H1 (cell line): Measurements from ENCODE around the gene NEK10. TPM values are rescaled to one million over a fixed set of nuclear protein-coding genes. Genes with fewer than 3 reads are reported as not detected.

Experiments used
- CTCF ChIA-PET: fragments of 300-600 bp; sonication (Branson Sonifier 250); formaldehyde crosslinking; loops from one replicate; lab custom pipeline; 2021; ENCODE audit not compliant: partially characterized antibody; lab: Charles Lee
- POLR2A ChIA-PET: fragments of 300-600 bp; sonication (Branson Sonifier 250); formaldehyde crosslinking; loops from one replicate; lab custom pipeline; 2021; ENCODE audit warnings: inconsistent platforms; ENCODE audit not compliant: partially characterized antibody; lab: Charles Lee
- DNase-seq, 2 experiments: peaks; one replicate each; pipeline versions ENCODE4 v3.0.0 to v3.0.0-alpha.2; 2010 to 2022; ENCODE audit warnings: low spot score in 2 of 2, low read depth in 1 of 2, mixed read lengths in 1 of 2
- FAIRE-seq: peaks from 2 replicates; lab custom pipeline; 2011; peaks lifted over from hg19 to GRCh38; lab: Jason Lieb, UNC
- H2AFZ ChIP-seq: 2 replicates; pipeline ENCODE4 v1.8.1; 2012; ENCODE audit warnings: low read length, inconsistent platforms
- H2AK5ac ChIP-seq: 2 replicates; pipeline ENCODE4 v1.6.1; 2013; ENCODE audit warnings: low read depth, low read length
- H2BK120ac ChIP-seq: replicated peaks from 2 replicates; pipeline ENCODE3; 2013; ENCODE audit warnings: low read depth, low read length, inconsistent platforms
- H2BK12ac ChIP-seq: 2 replicates; pipeline ENCODE4 v1.6.1; 2013; ENCODE audit warnings: low read depth, low read length
- H2BK15ac ChIP-seq: 2 replicates; pipeline ENCODE4 v1.6.1; 2013; ENCODE audit warnings: low read length
- H2BK20ac ChIP-seq: 2 replicates; pipeline ENCODE4 v1.6.1; 2013; ENCODE audit warnings: low read length
- H2BK5ac ChIP-seq: 2 replicates; pipeline ENCODE4 v1.6.1; 2013; ENCODE audit warnings: low read depth, low read length
- H3K14ac ChIP-seq: 2 replicates; pipeline ENCODE4 v1.6.1; 2013; ENCODE audit warnings: inconsistent platforms; ENCODE audit not compliant: insufficient read length
- H3K18ac ChIP-seq: 2 replicates; pipeline ENCODE4 v1.6.1; 2013; ENCODE audit warnings: low read length; ENCODE audit errors: extremely low read depth
- H3K23ac ChIP-seq: 2 replicates; pipeline ENCODE4 v1.6.1; 2013; ENCODE audit warnings: inconsistent platforms; ENCODE audit not compliant: insufficient read length
- H3K23me2 ChIP-seq: 2 replicates; pipeline ENCODE4 v1.6.1; 2013; ENCODE audit warnings: low read depth, low read length
- H3K27ac ChIP-seq: 2 replicates; pipeline ENCODE4 v1.6.1; 2011; ENCODE audit warnings: low read depth, low read length, inconsistent platforms
- H3K27me3 ChIP-seq, 4 experiments: replicated peaks in 1 of 4; 1 replicate in 1 of 4; 2 replicates in 3 of 4; pipeline versions ENCODE4 v1.6.1 to v1.8.1; 2011 to 2013; ENCODE audit warnings: low read length in 3 of 4, mild to moderate bottlenecking in 3 of 4, inconsistent platforms in 2 of 4, mixed read lengths in 2 of 4, moderate library complexity in 1 of 4; ENCODE audit not compliant: control insufficient read depth in 3 of 4, insufficient read depth in 3 of 4; ENCODE audit errors: extremely low read depth in 1 of 4
- H3K36me3 ChIP-seq, 4 experiments: 2 replicates each; pipeline versions ENCODE4 v1.6.1 to v1.8.1; 2011 to 2013; ENCODE audit warnings: mild to moderate bottlenecking in 4 of 4, low read length in 3 of 4, moderate library complexity in 2 of 4, control low read depth in 1 of 4, inconsistent platforms in 1 of 4; ENCODE audit not compliant: insufficient read depth in 4 of 4, control insufficient read depth in 2 of 4
- H3K4ac ChIP-seq: replicated peaks from 2 replicates; pipeline ENCODE3; 2013; ENCODE audit warnings: low read length, low read depth, mixed read lengths, inconsistent platforms; ENCODE audit not compliant: insufficient read length
- H3K4me1 ChIP-seq, 4 experiments: replicated peaks in 1 of 4; 1 replicate in 1 of 4; 2 replicates in 3 of 4; pipeline versions ENCODE4 v1.6.1 to v1.8.1; 2011 to 2013; ENCODE audit warnings: low read length in 3 of 4, inconsistent platforms in 2 of 4, mixed read lengths in 1 of 4; ENCODE audit not compliant: insufficient read depth in 4 of 4, control insufficient read depth in 3 of 4
- H3K4me2 ChIP-seq, 2 experiments: 2 replicates each; pipeline versions ENCODE4 v1.6.1 to v1.8.1; 2011 to 2013; ENCODE audit warnings: low read depth in 2 of 2, low read length in 2 of 2, control low read depth in 1 of 2, inconsistent platforms in 1 of 2, mild to moderate bottlenecking in 1 of 2; ENCODE audit not compliant: insufficient read depth in 1 of 2
- H3K4me3 ChIP-seq, 4 experiments: fragments of 200-600, 300-600 bp in 1 of 4; sonication (generic), shearing (Covaris generic), sonication (Bioruptor Twin) in 1 of 4; 2 replicates each; pipeline versions ENCODE4 v1.5.1 to v1.8.1; 2011 to 2016; ENCODE audit warnings: low read length in 4 of 4, low read depth in 3 of 4, control low read depth in 2 of 4, inconsistent platforms in 2 of 4, mild to moderate bottlenecking in 2 of 4, mixed read lengths in 1 of 4, moderate library complexity in 1 of 4; ENCODE audit not compliant: insufficient read depth in 2 of 4; ENCODE audit errors: extremely low read depth in 1 of 4
- H3K56ac ChIP-seq: replicated peaks from 2 replicates; pipeline ENCODE3; 2013; ENCODE audit warnings: low read depth, mild to moderate bottlenecking, mixed read lengths, low read length, inconsistent platforms; ENCODE audit not compliant: insufficient read length
- H3K79me1 ChIP-seq: 2 replicates; pipeline ENCODE4 v1.6.1; 2013; ENCODE audit warnings: low read depth, low read length, control low read depth
- H3K79me2 ChIP-seq, 2 experiments: 2 replicates each; pipeline versions ENCODE4 v1.6.1 to v1.8.1; 2012 to 2013; ENCODE audit warnings: low read length in 2 of 2, mild to moderate bottlenecking in 2 of 2, inconsistent platforms in 1 of 2; ENCODE audit not compliant: insufficient read depth in 2 of 2, control insufficient read depth in 1 of 2
- H3K9ac ChIP-seq, 4 experiments: replicated peaks in 1 of 4; 1 replicate in 1 of 4; 2 replicates in 3 of 4; pipeline versions ENCODE4 v1.6.1 to v1.8.1; 2011 to 2013; ENCODE audit warnings: low read depth in 3 of 4, low read length in 3 of 4, control low read depth in 2 of 4, mild to moderate bottlenecking in 2 of 4, moderate library complexity in 2 of 4, inconsistent platforms in 1 of 4; ENCODE audit errors: extremely low read depth in 1 of 4
- H3K9me3 ChIP-seq, 2 experiments: 2 replicates each; pipeline versions ENCODE4 v1.6.1 to v1.8.1; 2012 to 2013; ENCODE audit warnings: mild to moderate bottlenecking in 2 of 2, moderate library complexity in 2 of 2, control low read depth in 1 of 2, inconsistent platforms in 1 of 2, low read depth in 1 of 2, low read length in 1 of 2, mixed read lengths in 1 of 2; ENCODE audit not compliant: insufficient read depth in 2 of 2
- H4K20me1 ChIP-seq, 2 experiments: replicated peaks in 1 of 2; 2 replicates each; pipeline versions ENCODE3 to v1.8.1; 2011 to 2013; ENCODE audit warnings: inconsistent platforms in 2 of 2, low read length in 2 of 2, mild to moderate bottlenecking in 1 of 2; ENCODE audit not compliant: insufficient read depth in 2 of 2, control insufficient read depth in 1 of 2
- H4K5ac ChIP-seq: 2 replicates; pipeline ENCODE4 v1.6.1; 2013; ENCODE audit warnings: low read length, low read depth, mixed read lengths, inconsistent platforms; ENCODE audit not compliant: insufficient read length
- H4K8ac ChIP-seq: 2 replicates; pipeline ENCODE4 v1.8.0; 2013; ENCODE audit warnings: mild to moderate bottlenecking, moderate library complexity, low read length, inconsistent platforms; ENCODE audit not compliant: insufficient read depth; ENCODE audit errors: extremely low read depth
- H4K91ac ChIP-seq: replicated peaks from 2 replicates; pipeline ENCODE3; 2013; ENCODE audit warnings: low read length, mixed read lengths, inconsistent platforms; ENCODE audit not compliant: insufficient read length
- BRCA1 ChIP-seq: IDR thresholded peaks from 2 replicates; pipeline ENCODE4 v1.6.1; 2012; ENCODE audit warnings: low read depth, low read length, improper control_type of control experiment
- CBX8 ChIP-seq: fragments of 300-800, 300-1000 bp; sonication (generic); IDR thresholded peaks from 2 replicates; pipeline ENCODE4 v1.7.1; 2016; ENCODE audit warnings: low read depth, low read length, borderline replicate concordance
- CEBPB ChIP-seq: IDR thresholded peaks from 2 replicates; pipeline ENCODE4 v1.6.1; 2012; ENCODE audit warnings: low read depth, low read length
- CHD1 ChIP-seq: IDR thresholded peaks from 2 replicates; pipeline ENCODE4 v1.6.1; 2012; ENCODE audit warnings: low read depth, low read length, improper control_type of control experiment
- CHD2 ChIP-seq: IDR thresholded peaks from 2 replicates; pipeline ENCODE4 v1.6.1; 2012; ENCODE audit warnings: low read length, improper control_type of control experiment
- CTBP2 ChIP-seq: IDR thresholded peaks from 2 replicates; pipeline ENCODE4 v1.7.0; 2011; ENCODE audit warnings: borderline replicate concordance, mild to moderate bottlenecking, moderate library complexity, mixed read lengths, low read length; ENCODE audit not compliant: insufficient read depth, insufficient read length
- GABPA ChIP-seq: IDR thresholded peaks from 2 replicates; pipeline ENCODE4 v1.6.1; 2011; ENCODE audit warnings: mild to moderate bottlenecking, low read length, moderate library complexity, borderline replicate concordance; ENCODE audit not compliant: insufficient read depth
- GTF2F1 ChIP-seq: IDR thresholded peaks from 2 replicates; pipeline ENCODE4 v1.6.1; 2012; ENCODE audit warnings: low read depth, low read length, improper control_type of control experiment, borderline replicate concordance
- KDM4A ChIP-seq: IDR thresholded peaks from one replicate; pipeline ENCODE4 v1.7.1; 2012; ENCODE audit warnings: low read depth, mild to moderate bottlenecking, moderate library complexity, low read length, inconsistent platforms; ENCODE audit not compliant: severe bottlenecking
- POU5F1 ChIP-seq: IDR thresholded peaks from 2 replicates; pipeline ENCODE4 v1.6.1; 2011; ENCODE audit warnings: low read depth, mild to moderate bottlenecking, low read length, moderate library complexity
- SIN3A ChIP-seq, 2 experiments: IDR thresholded peaks in 1 of 2; conservative IDR thresholded peaks in 1 of 2; 2 replicates each; pipeline ENCODE4 v1.6.1; 2011 to 2012; ENCODE audit warnings: low read length in 2 of 2, improper control_type of control experiment in 1 of 2, low read depth in 1 of 2, mild to moderate bottlenecking in 1 of 2
- SUZ12 ChIP-seq: fragments of 200-600 bp; sonication (generic); IDR thresholded peaks from 2 replicates; pipeline ENCODE4 v1.6.1; 2012; ENCODE audit warnings: mild to moderate bottlenecking, inconsistent platforms, low read length, moderate library complexity, mixed read lengths
- WGBS, 2 experiments: shearing (Covaris generic) in 1 of 2; methylation state at CpG; one replicate each; pipeline versions ENCODE4 v1.1.6 to v1.1.7; 2013 to 2015; ENCODE audit warnings: low lambda C conversion rate in 2 of 2, mixed read lengths in 2 of 2, inconsistent platforms in 1 of 2, low coverage in 1 of 2, missing lambda C conversion rate in 1 of 2; ENCODE audit not compliant: insufficient replicate concordance in 2 of 2, insufficient coverage in 1 of 2, insufficient read length in 1 of 2; ENCODE audit errors: extremely low coverage in 1 of 2, missing lambda C conversion rate in 1 of 2; 5-methylcytosine and 5-hydroxymethylcytosine counted together
- polyA plus RNA-seq, 7 experiments: library from polyadenylated mRNA; depleted of rRNA in 3 of 7; stranded (reverse) in 5 of 7; unstranded in 2 of 7; fragments of >200 nt in 5 of 7; fragments of 200-250 nt in 2 of 7; gene quantifications; 1 replicate in 5 of 7; 2 replicates in 1 of 7; 4 replicates in 1 of 7; pipeline versions ENCODE4 v1.2.1 to v1.2.3, GENCODE V29; 2011 to 2013; ENCODE audit warnings: missing spikeins in 2 of 7, mixed read lengths in 2 of 7
- total RNA-seq: library from RNA; stranded (reverse); fragmentation: NEBNext Ultra II Directional; extraction: Animal tissue kit (Norgen Biotek cat#: 25700); gene quantifications from 2 replicates; pipeline ENCODE4 v1.2.1, GENCODE V29; 2021
- TF ChIP-seq, protein P1 (sequence below): IDR thresholded peaks from 2 replicates; pipeline ENCODE4 v1.6.1; 2012; ENCODE audit warnings: inconsistent platforms

Gene NEK10
- total and polyA plus RNA-seq, 2 of the 8 experiments (the other 6 are each of a cell fraction or from before 2014, with no cell fraction given): 0.18 to 0.50 TPM

DNA sequence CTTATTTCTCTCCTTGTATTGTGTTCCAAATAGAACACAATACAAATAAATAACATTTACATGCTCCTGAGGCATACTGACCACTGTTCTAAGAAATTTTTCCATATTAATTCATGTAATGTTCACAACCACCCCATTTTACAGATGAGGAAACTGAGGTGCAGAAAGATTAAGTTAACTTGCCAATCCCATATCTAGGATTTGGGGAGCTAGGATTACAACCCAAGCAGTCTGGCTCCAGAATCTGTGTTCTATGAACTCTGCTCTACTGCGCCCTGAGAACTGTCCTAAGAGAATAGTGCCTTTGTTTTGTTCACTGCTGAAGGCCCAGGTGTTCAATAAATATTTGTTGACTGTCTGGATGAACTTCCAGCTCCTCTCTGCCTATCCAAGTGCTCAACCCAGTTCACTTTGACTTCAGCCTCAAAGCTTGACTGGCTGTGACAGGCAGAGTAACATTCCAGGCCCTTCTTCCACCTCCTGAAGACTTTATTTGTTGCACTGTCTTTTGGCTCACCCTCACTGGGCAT is 3.1 kb downstream of the NEK10 start:
- H3K4ac ChIP-seq: no peak overlapping the region
- no peak overlapping the region for H3K18ac ChIP-seq
- H2AK5ac ChIP-seq: no peak overlapping the region
- H2BK15ac ChIP-seq: no peak overlapping the region
- H3K79me2 ChIP-seq: no peaks in the 10 kb centered on the region
- no peak for DNase-seq
- H4K8ac ChIP-seq: no peak overlapping the region
- H2BK5ac ChIP-seq: no peak overlapping the region
- peaks cover 0 to 1% of the 10 kb centered on the region in 2 experiments for H4K20me1 ChIP-seq
- no peak overlapping the region for H3K56ac ChIP-seq
- no peak overlapping the region for H2BK20ac ChIP-seq
- no peak for FAIRE-seq
- no peaks in the 10 kb centered on the region for H3K9me3 ChIP-seq
- no peaks in the 10 kb centered on the region; a peak in 1 of 7 replicates for H3K27me3 ChIP-seq
- WGBS, 2 experiments: 87% methylated on average over 1 of the region's 1 CpG; no CpG with 5 or more reads in 1 of the 2 experiments
- no peak overlapping the region for H2BK120ac ChIP-seq
- H3K14ac ChIP-seq: no peak overlapping the region
- ChIA-PET CTCF (interaction anchor here (1.2 to 4.1 kb wide), 6 partner anchors 8 to 346 kb away, joined by 3 to 18 read pairs (median 4); no protein-coding TSS in a partner anchor), POLR2A (interaction anchor here (2.4 kb wide), 1 partner anchor 9 kb away, joined by 7 read pairs; no protein-coding TSS in a partner anchor)
- no peaks in the 10 kb centered on the region for H3K79me1 ChIP-seq
- no peak overlapping the region for H2BK12ac ChIP-seq
- no peak overlapping the region for H3K9ac ChIP-seq
- no peak overlapping the region for H3K4me2 ChIP-seq
- no peaks in the 10 kb centered on the region for H3K36me3 ChIP-seq
- H2AFZ ChIP-seq: no peak overlapping the region
- peaks cover 0 to 3% (median 1%) of the 10 kb centered on the region in 4 experiments; a peak in 3 of 7 replicates for H3K4me1 ChIP-seq
- H3K23me2 ChIP-seq: peaks cover 9% of the 10 kb centered on the region
- no peak overlapping the region for H3K27ac ChIP-seq
- H4K91ac ChIP-seq: no peak overlapping the region
- H3K23ac ChIP-seq: no peak overlapping the region
- H3K4me3 ChIP-seq: no peak overlapping the region
- no peak overlapping the region for H4K5ac ChIP-seq
- no peak for TF ChIP-seq BRCA1
- no peak for TF ChIP-seq CEBPB
- TF ChIP-seq KDM4A: no peak
- no peak for TF ChIP-seq GABPA
- TF ChIP-seq SIN3A (conservative IDR thresholded peaks at IDR 0.05 in 1 of 2, IDR thresholded peaks at IDR 0.05 in 1 of 2; ENCODE audit: low read depth in 1 of 2, low read length in 2 of 2): no peak
- TF ChIP-seq CBX8: no peak
- no peak for TF ChIP-seq GTF2F1
- TF ChIP-seq, protein P1, sequence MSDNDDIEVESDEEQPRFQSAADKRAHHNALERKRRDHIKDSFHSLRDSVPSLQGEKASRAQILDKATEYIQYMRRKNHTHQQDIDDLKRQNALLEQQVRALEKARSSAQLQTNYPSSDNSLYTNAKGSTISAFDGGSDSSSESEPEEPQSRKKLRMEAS: no peak
- TF ChIP-seq SUZ12: no peak
- TF ChIP-seq CHD2: no peak
- no peak for TF ChIP-seq POU5F1
- no peak for TF ChIP-seq CHD1
- no peak for TF ChIP-seq CTBP2
